Ovary (tissue), 3 donors: ENCODE measurements around the gene STX2.

ENCODE experiments used
- CTCF ChIP-seq, 3 donors: fragments of 450-650 bp in 2 of 3; fragments of 200-600 bp in 1 of 3; IDR thresholded peaks; one replicate each; pipeline versions ENCODE4 v1.5.1 to v1.8.0; 2016 to 2022; ENCODE audit warnings: antibody characterized with exemption in 3 of 3, mild to moderate bottlenecking in 1 of 3
- EP300 ChIP-seq: sonication (generic); formaldehyde crosslinking; IDR thresholded peaks from one replicate; pipeline ENCODE4 v1.6.1; 2017; ENCODE audit warnings: antibody characterized with exemption
- donor health status: DM: no; HTN: no; CAD: no.

GRCh38 chr12:130863298-130863697 is 24.2 kb upstream of the STX2 start:
- TF ChIP-seq CTCF (IDR thresholded peaks at IDR 0.05) (no peak), EP300 (no peak)
